Thoracic aorta (tissue), 2 donors: ENCODE measurements around the gene CLSTN2. TPM values are rescaled to one million over a fixed set of nuclear protein-coding genes. Genes with fewer than 3 reads are reported as not detected.
A peak's percentile ranks its signal among the peaks of the same experiment; 100 is the strongest.

Experiments
- ATAC-seq: fragments of 150-250 bp; one replicate; pipeline ENCODE4 v1.8.0; 2017; ENCODE audit warnings: low read depth; ENCODE audit not compliant: insufficient number of reproducible peaks, low FRiP score
- DNase-seq: peaks from one replicate; pipeline ENCODE4 v3.0.0-alpha.2; 2020; ENCODE audit warnings: low spot score
- H3K27ac ChIP-seq, 2 donors: fragments of 200-600 bp; sonication (generic); 1 replicate in 1 of 2; 2 replicates in 1 of 2; pipeline ENCODE4 v1.5.1; 2016; ENCODE audit warnings: mild to moderate bottlenecking in 2 of 2, moderate library complexity in 2 of 2
- H3K27me3 ChIP-seq: fragments of 200-600 bp; sonication (generic); replicated peaks from 2 replicates; pipeline ENCODE4 v1.6.0; 2016; ENCODE audit warnings: mild to moderate bottlenecking; ENCODE audit not compliant: insufficient read depth
- H3K36me3 ChIP-seq: fragments of 200-600 bp; sonication (generic); one replicate; pipeline ENCODE4 v1.5.1; 2016
- H3K4me1 ChIP-seq, 2 donors: fragments of 200-600 bp; sonication (generic); 1 replicate in 1 of 2; 2 replicates in 1 of 2; pipeline versions ENCODE4 v1.5.1 to v1.6.0; 2016; ENCODE audit warnings: low read depth in 2 of 2, mild to moderate bottlenecking in 1 of 2; ENCODE audit not compliant: control insufficient read depth in 1 of 2
- H3K4me3 ChIP-seq: fragments of 200-600 bp; sonication (generic); 2 replicates; pipeline ENCODE4 v1.5.1; 2016; ENCODE audit warnings: mild to moderate bottlenecking
- H3K9me3 ChIP-seq: fragments of 200-600 bp; sonication (generic); 2 replicates; pipeline ENCODE4 v1.5.1; 2016
- CTCF ChIP-seq: fragments of 200-600 bp; sonication (generic); IDR thresholded peaks from one replicate; pipeline ENCODE4 v1.5.1; 2019; ENCODE audit warnings: antibody characterized with exemption
- total RNA-seq, 2 donors: library from RNA; depleted of rRNA; stranded (reverse); fragments of >200 nt; gene quantifications; one replicate each; pipeline versions ENCODE4 v1.1.0 to v1.2.3, GENCODE V29; 2016

Gene CLSTN2
- total RNA-seq, 2 donors from 2014 or later: 7.6 to 15.7 TPM

GRCh38 chr3:139917226-139917785 lies 17.7 kb upstream of the CLSTN2 start:
- Histone ChIP-seq H3K4me1 (no peaks in the 10 kb centered on the region), H3K27ac (no peak overlapping the region), H3K4me3 (no peak overlapping the region), H3K9me3 (no peaks in the 10 kb centered on the region), H3K36me3 (no peaks in the 10 kb centered on the region), H3K27me3 (no peaks in the 10 kb centered on the region)
- no peak for TF ChIP-seq CTCF
- DNase-seq: no peak
- no peak for ATAC-seq

- Histone ChIP-seq H3K4me1 (no peaks in the 10 kb centered on the region), H3K27ac (no peak overlapping the region), H3K4me3 (no peak overlapping the region), H3K9me3 (no peaks in the 10 kb centered on the region), H3K27me3 (no peaks in the 10 kb centered on the region), H3K36me3 (no peaks in the 10 kb centered on the region)
- no peak for TF ChIP-seq CTCF
- ATAC-seq (no peak), DNase-seq (no peak)
These were observed 6.1 kb upstream of the CLSTN2 start for GRCh38 chr3:139928708-139929505.

GRCh38 chr3:139930211-139930610 lies 4.8 kb upstream of the CLSTN2 start:
- DNase-seq: no peak
- H3K27ac ChIP-seq: no peak overlapping the region
- H3K27me3 ChIP-seq: no peaks in the 10 kb centered on the region
- no peak for ATAC-seq
- TF ChIP-seq CTCF: no peak
- peaks cover 0 to 10% of the 10 kb centered on the region in 2 donors for H3K4me1 ChIP-seq
- H3K36me3 ChIP-seq: no peaks in the 10 kb centered on the region
- H3K4me3 ChIP-seq: no peak overlapping the region
- no peaks in the 10 kb centered on the region for H3K9me3 ChIP-seq

- H3K27me3 ChIP-seq: no peaks in the 10 kb centered on the region
- H3K27ac ChIP-seq: no peak overlapping the region
- no peaks in the 10 kb centered on the region for H3K36me3 ChIP-seq
- no peak for TF ChIP-seq CTCF
- DNase-seq: no peak
- H3K4me3 ChIP-seq: no peak overlapping the region
- H3K9me3 ChIP-seq: no peaks in the 10 kb centered on the region
- peaks cover 6 to 24% of the 10 kb centered on the region in 2 donors for H3K4me1 ChIP-seq
- ATAC-seq: no peak
These were observed 1.2 kb upstream of the CLSTN2 start for GRCh38 chr3:139933766-139934165.

GRCh38 chr3:139934613-139935015 lies 371 bp upstream of the CLSTN2 start:
- H3K27ac ChIP-seq: no peak overlapping the region
- no peak for TF ChIP-seq CTCF

More at GRCh38 chr3:139934613-139935015, 371 bp upstream of the CLSTN2 start:
- no peaks in the 10 kb centered on the region for H3K36me3 ChIP-seq
- H3K4me1 ChIP-seq: peaks cover 6 to 24% of the 10 kb centered on the region in 2 donors
- ATAC-seq (no peak), DNase-seq (no peak)
- H3K27me3 ChIP-seq: no peaks in the 10 kb centered on the region
- H3K9me3 ChIP-seq: no peaks in the 10 kb centered on the region
- peak overlapping the region; percentile 72 for H3K4me3 ChIP-seq
